ENCODE results near the gene ACSM3.
A peak's percentile ranks its signal among the peaks of the same experiment; 100 is the strongest.

The ACSM3 gene

DNA sequence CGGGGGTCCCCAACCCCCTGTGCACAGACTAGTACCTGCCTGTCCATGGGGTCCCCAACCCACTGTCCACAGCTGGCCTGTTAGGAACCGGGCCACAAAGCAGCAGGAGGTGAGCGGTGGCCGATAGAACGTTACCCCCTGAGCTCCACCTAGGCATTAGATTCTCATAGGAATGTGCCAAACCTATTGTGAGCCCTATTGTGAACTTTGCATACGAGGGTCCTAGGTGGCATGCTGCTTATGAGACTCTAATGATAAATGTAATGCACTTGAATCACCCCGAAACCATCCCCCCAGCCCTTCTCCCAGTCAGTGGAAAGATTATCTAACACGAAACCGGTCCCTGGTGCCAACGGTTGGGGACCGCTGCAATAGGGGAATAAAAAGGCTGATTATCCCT lies 44.0 kb downstream of the ACSM3 start:
- DNase-seq, result no peak

DNA sequence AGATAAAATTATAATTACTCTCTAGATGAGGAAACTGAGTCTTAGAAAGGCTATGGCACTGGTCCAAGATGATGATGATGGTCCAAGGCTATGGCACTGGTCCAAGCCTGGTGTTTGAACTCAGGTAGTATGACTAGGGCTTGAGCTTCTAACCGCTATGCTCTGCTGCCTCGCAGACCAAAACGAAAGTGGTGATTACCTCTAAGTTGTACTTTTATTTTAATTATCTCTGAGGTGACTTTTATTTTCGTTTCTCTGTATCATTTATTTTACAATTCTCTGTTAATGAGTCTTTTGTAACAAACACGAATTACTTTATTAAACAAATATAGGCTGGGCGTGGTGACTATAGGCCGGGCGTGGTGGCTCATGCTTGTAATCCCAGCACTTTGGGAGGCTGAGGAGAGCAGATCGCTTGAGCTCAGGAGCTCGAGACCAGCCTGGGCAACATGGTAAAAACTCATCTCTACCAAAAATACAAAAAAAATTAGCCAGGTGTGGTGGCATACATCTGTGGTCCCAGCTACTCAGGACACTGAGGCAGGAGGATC lies 48.1 kb downstream of the ACSM3 start:
- DNase-seq, result no peak

DNA sequence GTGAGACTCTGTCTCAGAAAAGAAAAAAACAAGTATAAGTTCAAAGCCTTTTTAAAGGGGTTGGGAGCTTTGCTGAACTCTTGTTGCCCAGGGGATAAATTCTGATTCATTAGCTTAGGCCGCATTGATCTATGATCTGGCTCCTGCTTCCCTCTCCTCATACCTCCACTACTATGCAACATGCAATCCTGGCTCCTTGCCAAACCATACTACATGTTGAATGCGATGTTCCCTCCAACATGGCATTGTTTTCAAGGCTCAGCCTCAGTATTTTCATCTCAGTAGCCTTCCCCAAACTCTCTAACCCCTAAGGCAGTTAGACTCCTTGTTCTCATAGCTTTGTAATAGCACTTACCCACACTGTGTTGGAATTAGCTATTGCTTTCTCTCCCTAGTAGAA lies 48.7 kb downstream of the ACSM3 start:
- no peak for DNase-seq

DNA sequence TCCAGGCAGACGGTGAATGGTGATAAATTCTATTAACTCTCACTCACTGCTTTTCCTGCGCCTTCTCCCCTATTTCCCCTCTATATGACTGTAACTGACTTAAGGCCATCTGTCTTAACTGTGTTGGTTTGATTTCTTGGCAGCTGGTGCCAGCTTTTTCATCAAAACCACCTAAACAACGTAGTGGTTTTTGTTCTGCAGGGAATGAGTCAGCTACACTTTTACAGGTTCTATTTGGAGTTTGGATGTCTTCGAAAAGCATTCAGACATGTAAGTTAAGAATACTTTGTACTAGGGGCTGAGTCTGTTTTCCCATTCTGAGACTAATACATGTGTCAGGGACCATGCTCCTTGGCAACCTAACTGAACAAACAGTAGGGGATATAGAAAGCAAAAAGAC lies 51.0 kb downstream of the ACSM3 start:
- no peak for DNase-seq

DNA sequence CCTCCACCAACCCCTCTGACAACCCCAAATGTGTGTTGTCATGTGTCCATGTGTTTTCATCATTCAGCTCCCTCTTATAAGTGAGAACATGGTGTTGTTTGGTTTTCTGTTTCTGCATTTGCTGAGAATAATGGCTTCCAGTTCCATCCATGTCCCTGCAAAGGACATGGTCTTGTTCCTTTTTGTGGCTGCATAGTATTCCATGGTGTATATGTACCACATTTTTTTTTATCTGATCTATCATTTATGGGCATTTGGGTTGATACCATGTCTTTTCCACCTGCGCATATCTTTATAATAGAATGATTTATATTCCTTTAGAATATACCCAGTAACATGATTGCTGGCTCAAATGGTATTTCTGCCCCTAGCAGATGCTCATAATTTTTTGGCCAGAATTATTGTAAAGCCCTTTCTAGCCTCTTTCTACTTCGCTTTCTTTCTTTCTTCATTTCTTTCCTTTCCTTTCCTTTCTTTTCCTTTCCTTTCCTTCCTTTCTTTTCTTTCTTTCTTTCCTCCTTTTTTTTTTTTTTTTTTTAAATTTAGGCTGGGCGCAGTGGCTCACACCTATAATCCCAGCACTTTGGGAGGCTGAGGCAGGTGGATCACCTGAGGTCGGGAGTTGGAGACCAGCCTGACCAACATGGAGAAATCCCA lies 55.2 kb downstream of the ACSM3 start:
- DNase-seq, result no peak

DNA sequence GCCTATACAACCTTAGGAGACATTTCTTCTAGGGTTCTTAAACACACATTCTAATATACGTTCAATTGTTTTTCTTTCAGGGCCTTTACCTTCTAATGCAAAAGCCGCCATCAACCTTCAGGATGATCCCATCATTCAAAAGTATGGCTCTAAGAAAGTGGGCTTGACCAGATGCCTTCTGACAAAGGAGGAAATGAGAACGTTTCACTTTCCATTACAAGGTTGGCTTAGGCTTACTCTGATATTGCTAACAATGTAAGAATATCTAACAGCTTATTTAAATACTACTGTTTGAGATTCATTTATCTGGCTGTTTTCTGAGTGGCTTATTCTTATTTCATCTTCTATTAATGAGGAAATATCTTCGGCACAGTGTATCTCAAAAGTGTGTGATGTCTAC lies 57.9 kb downstream of the ACSM3 start:
- peak; percentile 69 for DNase-seq

DNA sequence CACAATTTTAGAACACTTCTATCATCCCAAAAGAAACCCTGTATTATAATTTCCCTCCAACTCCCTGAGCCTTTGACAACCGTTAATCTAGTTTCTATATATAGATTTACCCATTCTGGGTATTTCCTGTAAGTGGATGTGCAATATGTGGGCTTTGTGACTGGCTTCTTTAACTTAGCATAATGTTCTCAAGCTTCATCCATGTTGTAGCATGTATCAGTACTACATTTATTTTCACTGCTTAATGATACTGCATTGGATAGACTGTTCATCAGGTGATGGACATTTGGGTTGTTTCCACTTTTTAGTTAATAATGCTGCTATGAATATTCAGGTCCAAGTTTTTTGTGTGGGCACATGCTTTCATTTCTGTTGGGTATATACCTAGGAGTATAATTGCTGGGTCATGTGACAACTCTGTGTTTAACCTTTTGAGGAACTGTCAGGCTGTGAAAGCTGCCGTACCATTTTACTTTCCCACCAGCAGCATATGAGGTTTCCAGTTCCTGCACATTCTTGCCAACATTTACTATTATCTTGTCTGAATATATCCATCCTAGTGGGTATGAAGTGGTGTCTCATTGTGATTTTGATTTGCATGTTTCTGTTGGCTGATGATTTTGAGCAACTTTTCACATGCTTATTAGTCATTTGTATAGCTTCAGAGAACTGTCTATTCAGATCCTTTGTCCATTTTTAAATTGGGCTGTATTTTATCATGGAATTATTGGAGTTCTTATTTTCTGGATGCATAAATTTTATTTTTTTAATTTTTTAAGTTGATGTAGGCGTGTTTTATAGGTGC lies 58.9 kb downstream of the ACSM3 start:
- peak; percentile 83 for DNase-seq

DNA sequence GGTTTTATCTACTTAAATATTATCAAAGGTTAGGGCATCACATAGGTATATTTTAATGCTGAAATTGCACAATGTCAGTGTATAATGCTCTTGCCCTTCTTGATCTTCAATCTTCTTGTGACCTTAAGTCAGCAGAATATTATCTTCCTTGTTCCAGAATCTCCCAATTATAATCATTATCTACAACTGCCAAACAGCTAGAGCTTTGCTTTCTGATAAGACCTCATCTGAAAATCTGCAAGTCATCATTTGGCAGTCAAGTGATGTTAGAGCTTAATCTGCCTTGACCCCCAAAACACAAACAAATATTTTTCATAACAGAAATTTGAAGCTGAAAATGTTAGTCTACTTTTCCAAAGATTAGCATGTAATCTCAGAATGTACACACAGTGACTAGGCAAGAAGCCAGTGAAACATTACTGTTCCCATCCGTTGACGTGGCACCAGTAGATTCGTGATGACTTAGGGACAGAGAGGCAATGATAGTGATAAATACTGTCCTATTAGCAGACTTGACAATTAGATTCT lies 62.3 kb downstream of the ACSM3 start:
- no peak for DNase-seq

DNA sequence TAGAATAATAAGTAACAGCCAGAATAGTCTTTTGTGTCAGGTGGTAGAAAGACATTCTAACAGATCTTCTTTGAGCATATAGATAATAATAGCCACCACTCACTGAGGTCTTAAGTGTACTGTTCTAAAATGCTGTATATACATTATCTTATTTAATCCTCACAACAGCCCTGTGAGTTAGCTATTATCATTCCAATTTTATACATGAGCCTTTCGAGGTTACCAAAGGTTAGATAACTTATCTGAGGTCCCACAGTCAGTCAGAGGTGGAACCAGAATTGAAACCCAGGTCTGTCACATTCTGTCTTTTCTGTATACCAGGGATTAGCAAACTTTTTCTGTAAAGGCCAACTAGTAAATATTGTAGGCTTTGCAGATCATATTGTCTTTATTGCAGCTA lies 65.7 kb downstream of the ACSM3 start:
- no peak for DNase-seq

DNA sequence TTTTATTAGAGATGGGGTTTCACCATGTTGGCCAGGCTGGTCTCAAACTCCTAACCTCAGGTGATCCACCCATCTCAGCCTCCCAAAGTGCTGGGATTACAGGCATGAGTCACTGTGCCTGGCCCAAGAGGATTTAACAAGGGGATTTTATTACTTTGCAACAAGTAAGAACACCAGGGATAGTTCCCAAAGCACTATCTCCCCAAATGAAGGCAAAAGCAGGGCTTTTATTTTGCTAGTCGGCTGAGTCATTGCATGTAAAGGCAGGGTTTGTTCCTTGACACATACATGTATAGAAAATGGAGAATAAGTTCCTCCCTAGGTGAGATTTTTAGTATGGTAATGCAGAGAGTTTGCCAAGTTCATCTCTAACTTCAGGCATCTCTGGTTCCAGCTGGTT lies 66.6 kb downstream of the ACSM3 start:
- DNase-seq, result no peak

DNA sequence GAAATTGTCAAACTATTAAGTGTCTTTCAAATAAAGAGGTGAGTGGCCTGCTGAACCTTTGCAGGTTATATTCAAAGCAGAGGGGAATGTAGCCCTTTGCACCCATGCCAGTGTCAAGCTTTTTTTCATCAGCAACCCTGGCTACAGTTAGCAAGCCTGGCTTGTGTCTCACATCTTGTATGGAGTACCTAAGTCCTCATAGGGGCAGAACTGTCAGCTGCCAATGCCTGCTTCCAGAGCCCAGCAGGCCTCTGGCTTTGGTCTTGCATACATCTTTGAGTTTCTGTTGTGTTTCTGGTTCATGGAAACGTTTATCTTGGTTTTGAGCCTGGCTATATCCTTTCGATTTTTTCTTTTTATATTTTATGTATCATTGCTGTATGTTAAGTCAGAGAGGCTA lies 69.3 kb downstream of the ACSM3 start:
- no peak for DNase-seq

DNA sequence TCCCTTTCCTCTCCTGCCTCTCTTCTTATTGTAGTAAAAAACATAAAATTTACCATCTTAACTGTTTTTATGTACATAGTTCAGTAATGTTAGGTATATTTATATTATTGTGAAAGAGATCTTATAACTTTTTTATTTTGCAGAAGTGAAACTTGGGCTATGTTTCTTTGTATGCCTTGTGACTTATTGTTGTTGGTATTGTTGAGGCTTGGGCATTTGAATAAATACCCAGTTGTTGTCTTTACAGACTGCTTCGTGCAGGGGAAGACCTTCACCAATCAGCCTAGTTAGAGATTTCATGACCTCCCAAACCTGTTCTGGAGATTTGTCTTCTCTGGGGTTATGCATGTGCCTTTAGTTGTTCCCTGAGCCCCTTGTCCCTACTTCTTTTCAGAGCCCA lies 74.4 kb downstream of the ACSM3 start:
- DNase-seq, result peak; percentile 19

DNA sequence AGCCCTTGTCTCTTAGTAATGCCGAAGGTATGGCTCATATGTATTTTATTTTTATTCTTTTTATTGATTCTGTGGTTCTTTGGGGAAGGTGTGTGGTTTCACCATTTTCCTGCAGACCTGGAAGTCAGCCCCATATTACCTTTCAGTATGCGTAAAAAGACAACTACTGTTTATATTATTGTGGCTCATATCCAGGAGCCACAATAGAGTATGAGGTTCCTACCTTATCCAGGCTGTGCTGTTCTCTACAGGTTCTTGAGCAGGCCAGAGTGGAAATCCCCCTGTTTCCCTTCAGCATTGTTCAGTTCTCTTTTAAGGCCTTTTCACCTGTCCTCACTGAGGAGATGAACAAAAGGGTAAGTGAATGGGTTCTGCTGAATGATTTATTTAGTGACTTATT lies 75.7 kb downstream of the ACSM3 start:
- no peak for DNase-seq

DNA sequence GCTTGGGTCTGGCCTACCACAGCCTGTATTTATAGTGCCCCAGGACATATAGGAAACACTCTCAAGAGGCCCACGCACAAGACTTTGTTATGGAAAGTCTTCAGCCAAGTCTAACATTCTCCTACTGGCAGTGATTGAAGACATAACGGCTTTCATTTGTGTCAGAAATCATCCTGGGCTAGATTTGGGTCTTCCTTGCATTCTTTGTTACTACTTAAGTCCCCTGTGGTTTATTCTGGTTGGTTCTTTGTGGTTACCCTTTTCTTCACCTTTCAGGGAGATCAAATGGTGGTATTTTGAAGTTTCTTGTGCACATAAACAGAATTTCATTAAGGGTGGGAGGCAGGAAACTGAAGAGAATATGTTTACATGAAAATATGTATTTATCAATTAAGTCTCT lies 80.2 kb downstream of the ACSM3 start:
- no peak for DNase-seq

DNA sequence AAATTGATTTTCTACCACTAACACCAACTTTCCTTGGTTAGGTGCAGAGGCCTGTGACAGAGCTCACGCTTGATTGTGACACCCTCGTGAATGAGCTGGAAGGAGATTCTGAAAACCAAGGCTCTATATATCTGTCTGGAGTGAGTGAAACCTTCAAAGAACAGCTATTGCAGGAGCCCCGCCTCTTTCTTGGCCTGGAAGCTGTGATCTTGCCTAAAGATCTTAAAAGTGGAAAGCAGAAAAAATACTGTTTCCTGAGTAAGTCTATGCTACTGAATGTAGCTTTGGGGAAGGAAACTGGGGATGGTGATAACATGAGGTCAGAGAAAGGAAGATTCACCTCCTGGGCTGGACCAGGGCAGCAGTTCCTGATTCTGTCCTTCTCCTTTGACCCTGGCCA lies 80.8 kb downstream of the ACSM3 start:
- peak; percentile 12 for DNase-seq

DNA sequence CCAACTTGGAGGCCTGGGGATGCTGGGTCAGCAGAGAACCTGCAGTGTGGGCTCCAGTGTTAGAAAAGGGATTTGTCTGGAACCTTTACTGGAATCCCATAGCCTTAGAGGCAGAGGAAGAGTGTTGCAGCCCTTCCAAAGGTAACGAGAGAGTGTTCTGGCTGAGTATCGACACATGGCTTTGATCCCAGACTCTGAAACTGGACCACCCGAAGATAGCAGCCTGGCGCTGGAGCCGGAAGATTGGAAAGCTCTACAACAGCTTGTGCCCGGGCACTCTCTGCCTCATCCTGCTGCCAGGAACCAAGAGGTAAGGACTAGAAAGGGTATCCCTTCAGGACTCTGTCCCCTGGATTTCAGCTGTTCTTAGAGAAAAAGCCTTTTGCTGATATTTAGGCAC lies 82.2 kb downstream of the ACSM3 start:
- DNase-seq, result no peak

DNA sequence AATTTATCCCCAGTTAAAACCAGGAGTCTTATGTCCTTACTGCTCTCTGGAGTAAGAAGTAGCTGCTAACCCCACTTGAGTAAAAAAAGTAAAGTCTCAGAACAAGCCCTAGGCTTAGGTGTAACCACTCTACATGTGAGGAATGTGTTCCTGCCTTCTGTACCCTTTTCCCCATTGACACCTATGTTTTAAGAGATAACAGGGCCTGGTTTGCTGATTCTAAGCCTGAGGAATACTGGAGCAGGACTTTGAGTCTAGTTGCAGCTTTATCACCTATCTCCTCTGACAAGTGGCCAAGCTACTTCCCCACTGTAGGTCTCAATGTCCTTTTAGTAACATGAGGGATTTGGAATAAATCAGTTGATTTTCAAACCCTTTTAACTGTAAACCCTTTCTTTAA lies 82.7 kb downstream of the ACSM3 start:
- no peak for DNase-seq

All from MV-4-11 (cell line).